Effector CD8-positive, alpha-beta T cell (primary cell): ENCODE results near the gene SLC22A12.

Experiments
- DNase-seq: peaks from one replicate; lab custom pipeline; 2025; lab: John Stamatoyannopoulos, UW

SLC22A12 gene

DNA sequence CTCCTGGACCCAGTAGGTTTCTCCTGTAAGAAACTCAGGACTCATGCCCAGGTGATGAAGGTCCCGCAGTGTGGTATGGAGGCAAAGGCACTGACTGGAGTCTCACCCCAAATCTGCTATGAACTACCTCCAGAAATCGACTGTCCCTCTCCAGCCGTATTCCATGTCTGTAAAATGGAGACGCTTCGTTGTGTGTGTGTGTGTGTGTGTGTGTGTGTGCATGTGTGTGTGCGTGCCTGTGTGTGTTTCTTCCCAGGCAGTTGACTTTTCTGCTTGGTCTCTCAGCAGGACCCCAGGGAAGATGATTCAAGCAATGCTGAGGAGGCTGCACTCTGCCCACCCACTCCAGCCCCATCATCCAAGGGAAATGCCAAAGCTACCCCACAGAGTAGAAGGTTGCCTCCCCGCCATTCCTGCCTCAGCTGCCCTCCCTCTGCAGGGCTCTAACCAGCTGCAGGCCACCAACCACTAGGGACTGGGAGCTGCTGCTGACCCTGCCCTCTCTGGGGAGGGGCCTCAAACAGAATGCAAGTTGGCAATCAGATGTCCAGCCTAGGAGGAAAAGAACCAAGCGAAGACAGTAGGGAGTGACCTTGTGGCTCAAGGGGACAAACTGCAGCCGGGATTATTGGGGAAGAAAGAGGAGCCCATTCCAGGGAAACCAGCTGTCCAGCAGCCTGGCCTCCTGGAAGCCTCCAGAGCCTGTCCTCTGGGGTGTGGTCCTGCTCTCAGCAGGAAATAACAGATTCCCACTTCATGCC, 56.2 kb downstream of the SLC22A12 start:
- no peak for DNase-seq

DNA sequence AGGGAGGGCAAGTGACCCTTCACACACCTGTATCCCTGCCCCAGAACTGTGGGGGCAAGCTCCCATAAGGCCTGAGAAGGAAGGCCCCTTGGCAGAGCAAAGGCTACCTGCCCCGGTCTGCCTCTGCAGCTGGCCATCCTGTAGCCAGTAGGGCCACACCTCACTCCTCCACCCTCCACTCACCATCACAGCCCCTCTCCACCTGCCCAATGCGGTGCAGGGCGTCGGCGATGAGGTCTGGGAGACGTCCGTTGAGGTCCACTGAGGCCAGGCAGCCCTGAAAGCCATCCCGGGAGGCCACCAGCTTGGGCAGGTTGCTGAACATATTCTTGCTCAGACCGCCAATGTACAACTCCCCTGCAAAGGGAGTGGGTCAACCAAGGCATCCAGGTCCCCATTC, 57.5 kb downstream of the SLC22A12 start:
- DNase-seq = no peak

DNA sequence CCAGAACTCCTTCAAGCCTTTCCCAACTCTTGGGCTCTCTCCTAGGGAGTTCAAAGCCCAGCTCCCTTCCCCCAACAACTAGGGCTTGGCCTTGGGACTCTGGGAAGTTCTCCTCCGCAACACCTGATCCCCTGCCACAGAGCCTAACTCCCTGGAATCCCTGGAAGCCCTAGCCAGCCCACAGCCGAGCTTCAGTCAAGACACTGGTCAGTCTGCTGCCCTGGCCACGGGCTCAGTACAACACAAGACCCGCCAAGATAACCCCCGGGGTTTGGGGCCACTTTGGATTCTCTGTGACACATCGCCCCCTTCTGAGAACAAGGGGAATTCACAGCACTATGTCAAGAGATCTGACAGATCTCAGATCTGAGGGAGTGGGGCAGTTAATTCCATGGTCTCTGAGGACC, 58.3 kb downstream of the SLC22A12 start:
- DNase-seq = no peak

DNA sequence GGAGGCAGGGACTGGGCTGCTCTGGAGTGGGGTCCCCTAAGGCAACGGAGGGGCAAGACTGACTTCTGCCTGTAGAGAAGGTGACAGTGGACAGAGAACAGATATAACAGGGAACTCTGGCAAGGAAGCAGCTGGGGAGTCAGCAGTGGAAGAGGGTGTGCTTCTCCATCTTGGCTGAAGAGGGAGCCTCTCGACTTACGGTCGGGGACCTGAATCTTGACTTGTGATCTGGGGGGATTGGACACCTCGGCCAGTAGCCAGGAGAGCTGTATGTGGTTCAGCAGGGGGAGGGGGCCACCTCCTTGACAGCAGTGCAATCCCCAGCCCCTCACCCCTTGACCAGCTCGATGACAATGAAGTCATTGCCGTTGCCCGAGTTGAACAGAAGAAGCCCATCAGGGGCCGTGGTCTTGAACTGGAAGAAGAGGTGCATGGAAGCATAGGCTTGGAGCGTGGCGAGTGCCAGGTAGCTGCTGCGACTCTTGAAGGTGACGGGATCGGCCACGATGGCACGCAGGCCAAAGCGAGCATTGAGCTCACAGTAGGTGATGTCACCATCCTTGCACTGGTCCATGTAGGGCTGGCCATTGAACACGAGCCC, 60.0 kb downstream of the SLC22A12 start:
- no peak for DNase-seq
